ENCODE measurements around the gene C9orf72. TPM values are rescaled to one million over a fixed set of nuclear protein-coding genes. Genes with fewer than 3 reads are reported as not detected.

The C9orf72 gene
- total and polyA plus RNA-seq, 2 of the 4 experiments (the other 2 are of a cell fraction): 2.0 to 3.4 TPM

- Histone ChIP-seq H4K91ac (ENCODE audit: insufficient read depth, low read depth, low read length) (no peak overlapping the region), H3K4me3 (ENCODE audit: insufficient read depth, low read depth, low read length) (no peak overlapping the region), H3K27ac (ENCODE audit: insufficient read depth, low read length) (no peak overlapping the region), H3K56ac (ENCODE audit: extremely low read depth, insufficient read depth, low read length) (no peak overlapping the region), H4K8ac (ENCODE audit: low read depth in 2 of 2, low read length in 2 of 2) (no peak overlapping the region), H2BK5ac (ENCODE audit: low read depth, low read length, poor library complexity, severe bottlenecking) (no peak overlapping the region), H3K27me3 (ENCODE audit: control insufficient read depth, insufficient read depth, low read length) (no peaks in the 10 kb centered on the region), H3K4ac (ENCODE audit: low read depth, low read length) (no peak overlapping the region), H2BK120ac (ENCODE audit: low read depth, low read length) (no peak overlapping the region), H3K18ac (ENCODE audit: low read depth, low read length) (no peak overlapping the region), H3K9me3 (ENCODE audit: control insufficient read depth, insufficient read depth, low read length) (no peaks in the 10 kb centered on the region), H2AK9ac (replicated peaks; ENCODE audit: low read depth, low read length, poor library complexity) (no peak overlapping the region), H2BK15ac (ENCODE audit: low read depth, low read length) (no peak overlapping the region), H2AK5ac (ENCODE audit: low read depth, low read length) (no peak overlapping the region), H3K9me1 (ENCODE audit: insufficient read depth, low read length) (no peaks in the 10 kb centered on the region), H3K14ac (replicated peaks; ENCODE audit: low read depth, low read length) (no peak overlapping the region), H3K36me3 (ENCODE audit: control insufficient read depth, insufficient read depth, low read length) (no peaks in the 10 kb centered on the region), H3K9ac (ENCODE audit: low read depth, low read length) (no peak overlapping the region), H3K23ac (ENCODE audit: low read depth, low read length) (no peak overlapping the region), H4K5ac (ENCODE audit: low read depth, low read length) (no peak overlapping the region), H2AFZ (replicated peaks; ENCODE audit: low read length, poor library complexity) (no peak overlapping the region), H4K20me1 (ENCODE audit: insufficient read depth, low read length) (no peaks in the 10 kb centered on the region), H2BK20ac (ENCODE audit: low read depth, low read length) (no peak overlapping the region), H3K4me2 (ENCODE audit: low read depth, low read length) (no peak overlapping the region), H3K4me1 (ENCODE audit: control insufficient read depth, insufficient read depth, low read length) (no peaks in the 10 kb centered on the region), H3K79me1 (ENCODE audit: low read depth in 1 of 2, low read length in 2 of 2) (no peaks in the 10 kb centered on the region)
- intact Hi-C loops (cut with micrococcal nuclease): no loop called here
- no peak for DNase-seq
- in situ Hi-C loops (cut with MboI; ENCODE audit: low sequenced_read_pairs): no loop called here
- ChIA-PET CTCF (no interaction called here), POLR2A (ENCODE audit: unreplicated experiment) (no interaction called here)
- BruUV-seq (replicated peaks): no TSS peak
- 80% methylated on average over 1 of the region's 6 CpGs; no CpG with 5 or more reads in 1 of the 2 experiments for WGBS, 2 experiments (ENCODE audit: extremely low coverage in 2 of 2, insufficient read length in 1 of 2)
- ATAC-seq (ENCODE audit: low read depth): no peak
- no peak for TF ChIP-seq CTCF (conservative IDR thresholded peaks at IDR 0.05; ENCODE audit: low read depth, low read length)
- TF ChIP-seq MAFK (IDR thresholded peaks at IDR 0.05; ENCODE audit: low read depth, low read length): no peak
- no peak for TF ChIP-seq RCOR1 (IDR thresholded peaks at IDR 0.05; ENCODE audit: insufficient replicate concordance, low read length)
- no peak for TF ChIP-seq MAZ (IDR thresholded peaks at IDR 0.05; ENCODE audit: borderline replicate concordance, low read depth, low read length)
- TF ChIP-seq NFE2L2 (IDR thresholded peaks at IDR 0.05; ENCODE audit: low read depth, low read length): no peak
- TF ChIP-seq POLR2A (IDR thresholded peaks at IDR 0.05; ENCODE audit: low read depth, low read length): no peak
- no peak for TF ChIP-seq ELK1 (IDR thresholded peaks at IDR 0.05; ENCODE audit: borderline replicate concordance, low read depth, low read length)
- TF ChIP-seq SMC3 (IDR thresholded peaks at IDR 0.05; ENCODE audit: low read depth, low read length): no peak
- TF ChIP-seq CHD1 (IDR thresholded peaks at IDR 0.05; ENCODE audit: low read depth, low read length): no peak
- dilution Hi-C loops (cut with HindIII; ENCODE audit: low sequenced_read_pairs, unreplicated experiment): no loop called here
Observed at GRCh38 chr9:27619743-27620142, 46.5 kb upstream of the C9orf72 start.
